H9 (cell line): ENCODE results near the gene DELE1. TPM values are rescaled to one million over a fixed set of nuclear protein-coding genes. Genes with fewer than 3 reads are reported as not detected.

Experiments
- DNase-seq: peaks from one replicate; pipeline ENCODE4 v3.0.0-alpha.2; 2017
- H2AFZ ChIP-seq: one replicate; pipeline ENCODE4 v1.6.1; 2013; ENCODE audit warnings: mild to moderate bottlenecking, low read length, control low read depth, moderate library complexity
- H2AK5ac ChIP-seq: 2 replicates; pipeline ENCODE4 v1.6.1; 2013; ENCODE audit warnings: low read length, control low read depth, mixed read lengths; ENCODE audit not compliant: insufficient read length
- H2BK120ac ChIP-seq: one replicate; pipeline ENCODE4 v1.6.1; 2013; ENCODE audit warnings: low read depth, mild to moderate bottlenecking, low read length, control low read depth, inconsistent platforms; ENCODE audit not compliant: poor library complexity, severe bottlenecking
- H2BK12ac ChIP-seq: 2 replicates; pipeline ENCODE4 v1.6.1; 2013; ENCODE audit warnings: low read length, control low read depth, mixed read lengths, low read depth; ENCODE audit not compliant: insufficient read length
- H2BK15ac ChIP-seq: 2 replicates; pipeline ENCODE4 v1.6.1; 2013; ENCODE audit warnings: low read depth, low read length, control low read depth
- H2BK20ac ChIP-seq: one replicate; pipeline ENCODE4 v1.6.1; 2013; ENCODE audit warnings: low read depth, mild to moderate bottlenecking, low read length, control low read depth, inconsistent platforms; ENCODE audit not compliant: poor library complexity, severe bottlenecking
- H2BK5ac ChIP-seq: 2 replicates; pipeline ENCODE4 v1.6.1; 2013; ENCODE audit warnings: low read length, control low read depth, mixed read lengths; ENCODE audit not compliant: insufficient read length
- H3K14ac ChIP-seq: 2 replicates; pipeline ENCODE4 v1.6.1; 2013; ENCODE audit warnings: low read length, control low read depth; ENCODE audit not compliant: insufficient read depth
- H3K18ac ChIP-seq: 2 replicates; pipeline ENCODE4 v1.6.1; 2013; ENCODE audit warnings: low read depth, mild to moderate bottlenecking, mixed read lengths, low read length, control low read depth; ENCODE audit not compliant: insufficient read length
- H3K23ac ChIP-seq: 2 replicates; pipeline ENCODE4 v1.6.1; 2013; ENCODE audit warnings: low read length, control low read depth, mixed read lengths, low read depth; ENCODE audit not compliant: insufficient read length
- H3K23me2 ChIP-seq: 2 replicates; pipeline ENCODE4 v1.6.1; 2013; ENCODE audit warnings: low read depth, mild to moderate bottlenecking, mixed read lengths, low read length, control low read depth; ENCODE audit not compliant: insufficient read length, poor library complexity, severe bottlenecking
- H3K27ac ChIP-seq: 2 replicates; pipeline ENCODE4 v1.5.1; 2013; ENCODE audit warnings: low read length, control low read depth, mixed read lengths, low read depth; ENCODE audit not compliant: insufficient read length
- H3K27me3 ChIP-seq: 2 replicates; pipeline ENCODE4 v1.6.1; 2013; ENCODE audit warnings: low read length, control low read depth, inconsistent platforms; ENCODE audit not compliant: insufficient read depth
- H3K4ac ChIP-seq: 2 replicates; pipeline ENCODE4 v1.6.1; 2013; ENCODE audit warnings: low read depth, mild to moderate bottlenecking, control low read depth, inconsistent platforms, low read length, moderate library complexity
- H3K4me1 ChIP-seq: 2 replicates; pipeline ENCODE4 v1.6.1; 2013; ENCODE audit warnings: low read length, control low read depth, inconsistent platforms; ENCODE audit not compliant: insufficient read depth
- H3K4me2 ChIP-seq: 2 replicates; pipeline ENCODE4 v1.6.1; 2013; ENCODE audit warnings: low read length, control low read depth, mixed read lengths; ENCODE audit not compliant: insufficient read length, insufficient read depth
- H3K56ac ChIP-seq: 2 replicates; pipeline ENCODE4 v1.6.1; 2013; ENCODE audit warnings: low read depth, mild to moderate bottlenecking, mixed read lengths, low read length, control low read depth; ENCODE audit not compliant: insufficient read length
- H3K79me1 ChIP-seq: 2 replicates; pipeline ENCODE4 v1.6.1; 2013; ENCODE audit warnings: low read depth, mild to moderate bottlenecking, moderate library complexity, low read length, control low read depth, inconsistent platforms; ENCODE audit not compliant: insufficient read depth, poor library complexity, severe bottlenecking
- H3K79me2 ChIP-seq: 2 replicates; pipeline ENCODE4 v1.6.1; 2013; ENCODE audit warnings: low read length, control low read depth, inconsistent platforms; ENCODE audit not compliant: insufficient read depth
- H3K9ac ChIP-seq: 2 replicates; pipeline ENCODE4 v1.6.1; 2013; ENCODE audit warnings: low read length, control low read depth, mixed read lengths; ENCODE audit not compliant: insufficient read length; ENCODE audit errors: extremely low read depth
- H3K9me3 ChIP-seq: one replicate; pipeline ENCODE4 v1.6.1; 2013; ENCODE audit warnings: low read depth, low read length, inconsistent platforms; ENCODE audit not compliant: control insufficient read depth
- H3T11ph ChIP-seq: one replicate; pipeline ENCODE4 v1.6.1; 2013; ENCODE audit warnings: mild to moderate bottlenecking, low read length, control low read depth, inconsistent platforms
- H4K20me1 ChIP-seq: one replicate; pipeline ENCODE4 v1.6.1; 2013; ENCODE audit not compliant: control insufficient read depth, insufficient read length, insufficient read depth
- H4K5ac ChIP-seq: 2 replicates; pipeline ENCODE4 v1.6.1; 2013; ENCODE audit warnings: low read depth, mild to moderate bottlenecking, mixed read lengths, low read length, control low read depth; ENCODE audit not compliant: insufficient read length
- H4K8ac ChIP-seq: replicated peaks from 2 replicates; pipeline ENCODE4 v1.6.1; 2013; ENCODE audit warnings: low read length, control low read depth, mixed read lengths, low read depth; ENCODE audit not compliant: insufficient read length
- H4K91ac ChIP-seq: 2 replicates; pipeline ENCODE4 v1.6.1; 2013; ENCODE audit warnings: low read depth, mild to moderate bottlenecking, moderate library complexity, mixed read lengths, low read length, control low read depth; ENCODE audit not compliant: insufficient read length
- H3K27ac Mint-ChIP-seq, 3 experiments: 2 replicates in 2 of 3; 3 replicates in 1 of 3; pipeline ENCODE4 v1.8.0; 2020 to 2021; ENCODE audit warnings: mixed read lengths in 3 of 3, mild to moderate bottlenecking in 1 of 3, moderate library complexity in 1 of 3
- H3K27me3 Mint-ChIP-seq: 2 replicates; pipeline ENCODE4 v1.8.0; 2021; ENCODE audit warnings: low read depth, mild to moderate bottlenecking, moderate library complexity, mixed read lengths
- H3K36me3 Mint-ChIP-seq, 3 experiments: 2 replicates in 2 of 3; 3 replicates in 1 of 3; pipeline ENCODE4 v1.8.0; 2020 to 2021; ENCODE audit warnings: low read depth in 3 of 3, mixed read lengths in 3 of 3; ENCODE audit not compliant: insufficient read depth in 1 of 3
- H3K4me1 Mint-ChIP-seq, 2 experiments: 2 replicates each; pipeline ENCODE4 v1.8.0; 2020; ENCODE audit warnings: mixed read lengths in 2 of 2
- H3K4me3 Mint-ChIP-seq, 2 experiments: 2 replicates in 1 of 2; 3 replicates in 1 of 2; pipeline ENCODE4 v1.8.0; 2020 to 2021; ENCODE audit warnings: mild to moderate bottlenecking in 2 of 2, mixed read lengths in 2 of 2, moderate library complexity in 1 of 2
- H3K9me3 Mint-ChIP-seq, 2 experiments: 2 replicates in 1 of 2; 3 replicates in 1 of 2; pipeline ENCODE4 v1.8.0; 2020; ENCODE audit warnings: mild to moderate bottlenecking in 2 of 2, mixed read lengths in 2 of 2, moderate library complexity in 1 of 2
- CTCF ChIP-seq: fragments of 200-600 bp; sonication (generic); conservative IDR thresholded peaks from 3 replicates; pipeline ENCODE4 v1.8.0; 2021; ENCODE audit warnings: antibody characterized with exemption, mild to moderate bottlenecking
- WGBS: extraction: QIAGEN DNeasy Blood & Tissue Kit; methylation state at CpG from one replicate; pipeline ENCODE4 v1.1.7; 2013; ENCODE audit warnings: missing lambda C conversion rate, low lambda C conversion rate, mixed read lengths; ENCODE audit not compliant: insufficient read length; ENCODE audit errors: extremely low coverage; 5-methylcytosine and 5-hydroxymethylcytosine counted together
- total RNA-seq: library from RNA; stranded (reverse); gene quantifications from 2 replicates; pipeline ENCODE4 v1.2.1, GENCODE V29; 2021

DELE1 gene
- total RNA-seq, 1 experiment from 2014 or later: 75.3 TPM

- Mint-ChIP-seq H3K4me1 (peaks cover 16 to 25% of the 10 kb centered on the region in 2 experiments), H3K27ac (no peak overlapping the region; a peak in 1 of 7 replicates), H3K9me3 (no peaks in the 10 kb centered on the region), H3K36me3 (no peaks in the 10 kb centered on the region), H3K4me3 (peak overlapping the region in 1 of 2 experiments; percentile 41; a peak in 2 of 5 replicates), H3K27me3 (no peaks in the 10 kb centered on the region)
- Histone ChIP-seq H4K91ac (no peak overlapping the region), H2AFZ (no peak overlapping the region), H2BK12ac (no peak overlapping the region), H3K9me3 (no peaks in the 10 kb centered on the region), H2BK15ac (no peak overlapping the region), H2BK120ac (no peak overlapping the region), H4K20me1 (no peaks in the 10 kb centered on the region), H3K9ac (no peak overlapping the region), H2BK5ac (no peak overlapping the region), H4K5ac (no peak overlapping the region), H3K18ac (no peak overlapping the region), H3K56ac (no peak overlapping the region), H3K79me1 (no peaks in the 10 kb centered on the region), H2BK20ac (no peak overlapping the region), H3K79me2 (no peaks in the 10 kb centered on the region), H3K23ac (no peak overlapping the region), H3K14ac (no peak overlapping the region), H3K4me2 (no peak overlapping the region), H3K27ac (no peak overlapping the region), H3T11ph (no peak overlapping the region), H3K27me3 (no peaks in the 10 kb centered on the region), H3K23me2 (no peaks in the 10 kb centered on the region), H2AK5ac (no peak overlapping the region), H3K4ac (no peak overlapping the region), H3K4me1 (no peaks in the 10 kb centered on the region; the same call in 1 of the 2 replicates), H4K8ac (no peak overlapping the region)
- DNase-seq: peak; percentile 85
- no CpG with 5 or more reads among the region's 14 CpGs for WGBS
- peak; percentile 93 for TF ChIP-seq CTCF
Measured at GRCh38 chr5:141960449-141961323, 37.0 kb downstream of the DELE1 start.
